ENCODE data around the gene GASK1B. TPM values are rescaled to one million over a fixed set of nuclear protein-coding genes. Genes with fewer than 3 reads are reported as not detected.

The GASK1B gene
- total RNA-seq, result 10 to 100 TPM; 12.7 to 21.7 TPM

GRCh38 chr4:158172261-158173258 is at the start of gene GASK1B:
TSS of gene GASK1B (minus strand) at chr4:158173025. CDS start at chr4:158171375, 1,650 bp downstream.

GRCh38 chr4:158209825-158210807 is 37.3 kb upstream of the GASK1B start, which contains the start of gene TMEM144:
TSS of gene TMEM144 (plus strand) at chr4:158210486. CDS start at chr4:158212668, 2,182 bp downstream.

Other genes with a start within 250 kb of the GASK1B start
- 1 to 10 TPM; 8.3 to 8.6 TPM for gene TMEM144, start 37.5 kb upstream of the GASK1B start, total RNA-seq

Measured in melanocyte of skin (primary cell).